NCI-H187 treated with DMSO at 0.1 percent for 48 hours (cell line): ENCODE results near the gene ECD.
"Not testable (repeated sequence)": the region's sequence is repeated elsewhere in the genome, so short reads cannot be mapped to it uniquely, and the experiment has no call there.

Experiments
- DNase-seq: peaks from one replicate; lab custom pipeline; 2025; lab: John Stamatoyannopoulos, UW

Gene ECD

DNA sequence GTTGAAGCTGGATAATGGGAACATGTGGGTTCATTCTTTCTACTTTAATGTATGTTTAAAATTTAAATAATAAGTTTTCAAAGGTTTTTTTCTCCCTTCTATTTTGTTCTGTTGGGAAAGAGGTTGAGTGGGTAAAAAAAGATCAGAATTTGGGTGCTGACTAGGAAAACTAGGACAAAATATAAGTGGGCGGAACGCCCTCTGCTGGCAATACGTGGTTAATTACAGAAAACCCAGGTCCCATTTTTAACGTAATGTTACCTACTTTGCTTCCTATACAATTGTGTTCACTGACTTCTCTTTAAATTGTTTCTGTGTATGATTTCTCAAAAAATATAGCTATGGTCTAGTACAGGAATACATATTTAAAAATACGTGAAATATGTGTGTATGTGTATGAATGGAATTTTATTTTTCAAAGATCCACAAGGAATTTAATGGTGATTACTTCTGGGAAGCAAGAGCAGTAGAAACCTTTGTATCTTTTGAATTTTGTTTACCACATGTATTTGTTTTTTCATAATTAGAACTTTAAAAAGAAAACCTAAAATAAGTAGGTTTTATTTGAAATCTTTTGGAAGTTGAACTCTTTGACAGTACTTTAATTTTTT lies 8.7 kb downstream of the ECD start:
- no peak for DNase-seq

- DNase-seq, result no peak
These were observed 11.8 kb downstream of the ECD start for GRCh38 chr10:73156054-73156453.

- no peak for DNase-seq
These were observed 15.8 kb downstream of the ECD start for GRCh38 chr10:73152009-73152408.

DNA sequence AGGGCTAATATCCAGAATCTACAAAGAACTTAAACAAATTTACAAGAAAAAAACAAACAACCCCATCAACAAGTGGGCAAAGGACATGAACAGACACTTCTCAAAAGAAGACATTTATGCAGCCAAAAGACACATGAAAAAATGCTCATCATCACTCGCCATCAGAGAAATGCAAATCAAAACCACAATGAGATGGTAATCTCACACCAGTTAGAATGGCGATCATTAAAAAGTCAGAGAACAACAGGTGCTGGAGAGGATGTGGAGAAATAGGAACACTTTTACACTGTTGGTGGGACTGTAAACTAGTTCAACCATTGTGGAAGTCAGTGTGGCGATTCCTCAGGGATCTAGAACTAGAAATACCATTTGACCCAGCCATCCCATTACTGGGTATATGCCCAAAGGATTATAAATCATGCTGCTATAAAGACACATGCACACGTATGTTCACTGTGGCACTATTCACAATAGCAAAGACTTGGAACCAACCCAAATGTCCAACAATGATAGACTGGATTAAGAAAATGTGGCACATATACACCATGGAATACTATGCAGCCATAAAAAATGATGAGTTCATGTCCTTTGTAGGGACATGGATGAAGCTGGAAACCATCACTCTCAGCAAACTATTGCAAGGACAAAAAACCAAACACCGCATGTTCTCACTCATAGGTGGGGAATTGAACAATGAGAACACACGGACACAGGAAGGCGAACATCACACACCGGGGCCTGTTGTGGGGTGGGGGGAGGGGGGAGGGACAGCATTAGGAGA lies 17.0 kb downstream of the ECD start:
- not testable (repeated sequence) for DNase-seq

DNA sequence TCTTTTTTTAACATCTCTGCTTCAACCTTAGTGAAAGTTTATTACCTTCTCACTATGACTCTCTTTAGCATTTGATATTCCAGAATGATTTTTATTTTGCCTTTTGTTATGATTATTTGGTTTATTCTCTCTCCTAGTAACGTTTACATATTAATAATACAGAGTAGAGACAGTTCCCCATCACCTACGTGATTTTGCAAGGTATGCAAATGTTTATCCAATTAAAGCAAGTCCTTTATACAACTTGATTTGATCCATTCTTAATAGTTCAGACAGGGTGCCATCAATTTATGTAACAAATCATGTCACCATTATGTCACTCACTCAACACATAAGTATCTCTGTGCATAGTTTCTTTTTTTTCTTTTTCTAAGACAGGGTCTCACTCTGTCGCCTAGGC lies 26.2 kb downstream of the ECD start:
- no peak for DNase-seq

GRCh38 chr10:73139251-73139650 lies 28.6 kb downstream of the ECD start:
- no peak for DNase-seq

DNA sequence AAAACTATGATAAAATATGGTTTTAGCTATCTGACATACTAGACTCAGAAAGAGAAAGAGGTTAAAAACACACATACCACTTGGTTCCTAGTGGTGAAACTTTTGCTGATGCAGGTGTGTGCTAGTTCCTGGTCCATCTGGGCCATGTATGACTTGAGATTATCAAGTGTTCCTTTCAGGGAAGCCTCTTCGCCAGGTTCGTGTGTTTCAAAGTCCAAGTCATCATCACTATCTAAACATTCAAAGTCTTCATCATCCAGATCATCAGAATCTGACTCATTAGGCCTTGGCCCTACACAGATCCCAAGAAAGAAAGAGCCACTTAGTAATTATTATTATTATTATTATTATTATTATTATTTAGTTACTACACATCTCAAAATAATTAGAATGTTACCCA lies 31.2 kb downstream of the ECD start:
- no peak for DNase-seq

DNA sequence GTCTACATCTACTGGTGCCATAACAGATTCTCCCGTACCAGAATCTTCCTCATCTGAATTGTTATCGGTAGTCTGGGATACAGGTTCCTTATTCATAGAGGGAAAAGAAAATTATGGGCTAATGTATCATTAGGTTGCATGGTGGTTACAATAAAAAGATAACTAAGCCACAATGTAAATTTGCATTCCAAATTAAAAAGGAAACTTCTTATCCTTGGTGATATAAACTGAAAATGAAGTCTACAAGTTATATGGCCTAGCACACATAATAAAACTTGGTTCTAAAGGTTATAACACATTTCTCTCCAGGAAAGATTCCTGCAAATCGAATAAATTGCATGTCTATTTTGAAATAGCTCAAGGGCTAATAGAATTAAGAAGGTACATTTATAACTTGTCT lies 33.1 kb downstream of the ECD start:
- no peak for DNase-seq

GRCh38 chr10:73131913-73132686 lies 35.7 kb downstream of the ECD start:
- no peak for DNase-seq

DNA sequence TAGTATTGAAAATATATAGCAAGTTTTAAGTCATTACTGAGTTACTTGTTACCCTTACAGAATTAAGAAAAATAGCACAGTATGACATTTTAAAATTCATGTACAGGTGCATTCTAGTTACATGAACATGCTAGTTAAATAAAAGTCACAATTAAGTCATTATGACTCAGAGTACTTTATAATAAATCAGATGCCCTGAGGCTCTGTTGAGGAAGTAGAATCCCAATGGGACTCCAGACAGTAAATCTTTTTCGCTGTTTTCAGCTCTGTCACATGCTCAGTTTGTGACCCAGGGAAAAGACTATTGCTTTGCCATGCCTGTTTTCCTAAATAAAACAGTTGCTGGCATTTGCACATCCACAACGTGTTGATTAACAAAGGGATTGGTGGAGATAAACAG lies 36.5 kb downstream of the ECD start:
- no peak for DNase-seq

DNA sequence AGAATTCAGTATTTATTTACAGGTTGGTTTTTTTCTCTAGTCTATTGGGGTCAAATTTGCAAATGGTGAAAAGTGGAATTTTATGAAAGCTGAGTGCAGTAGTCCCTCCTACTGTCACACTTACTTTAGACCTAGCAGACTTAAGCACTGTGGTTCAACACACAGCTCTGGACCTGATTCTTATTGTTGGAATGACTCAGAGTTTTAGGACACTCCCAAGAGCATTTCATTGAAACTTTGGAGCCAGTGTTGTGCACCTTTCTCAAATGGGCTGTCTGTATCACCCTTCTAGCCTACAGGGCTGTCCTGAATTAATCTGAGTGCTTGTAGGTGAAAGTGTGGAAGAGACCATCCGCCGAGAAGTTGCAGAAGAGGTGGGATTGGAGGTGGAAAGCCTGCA lies 41.5 kb downstream of the ECD start:
- DNase-seq, result no peak

GRCh38 chr10:73119952-73120351 lies 47.9 kb downstream of the ECD start:
- no peak for DNase-seq

DNA sequence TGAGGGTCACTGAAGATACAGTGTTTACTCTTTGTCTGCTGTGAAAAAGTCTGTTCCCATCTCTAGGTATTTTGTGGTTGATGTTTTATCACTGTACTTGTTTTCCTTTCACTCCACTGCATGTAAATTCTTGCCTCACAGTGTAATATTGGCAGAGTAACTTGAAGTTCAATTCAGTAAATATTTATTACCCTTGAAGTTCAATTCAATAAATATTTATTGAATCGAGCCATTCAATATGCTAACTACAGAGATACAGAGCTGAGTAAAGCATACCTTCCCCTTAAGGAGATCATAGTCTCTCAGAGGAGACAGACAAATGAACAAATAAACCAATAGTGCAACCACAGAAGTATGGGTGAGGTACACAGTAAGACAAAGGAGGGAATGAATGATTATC lies 48.4 kb downstream of the ECD start:
- DNase-seq, result no peak

DNA sequence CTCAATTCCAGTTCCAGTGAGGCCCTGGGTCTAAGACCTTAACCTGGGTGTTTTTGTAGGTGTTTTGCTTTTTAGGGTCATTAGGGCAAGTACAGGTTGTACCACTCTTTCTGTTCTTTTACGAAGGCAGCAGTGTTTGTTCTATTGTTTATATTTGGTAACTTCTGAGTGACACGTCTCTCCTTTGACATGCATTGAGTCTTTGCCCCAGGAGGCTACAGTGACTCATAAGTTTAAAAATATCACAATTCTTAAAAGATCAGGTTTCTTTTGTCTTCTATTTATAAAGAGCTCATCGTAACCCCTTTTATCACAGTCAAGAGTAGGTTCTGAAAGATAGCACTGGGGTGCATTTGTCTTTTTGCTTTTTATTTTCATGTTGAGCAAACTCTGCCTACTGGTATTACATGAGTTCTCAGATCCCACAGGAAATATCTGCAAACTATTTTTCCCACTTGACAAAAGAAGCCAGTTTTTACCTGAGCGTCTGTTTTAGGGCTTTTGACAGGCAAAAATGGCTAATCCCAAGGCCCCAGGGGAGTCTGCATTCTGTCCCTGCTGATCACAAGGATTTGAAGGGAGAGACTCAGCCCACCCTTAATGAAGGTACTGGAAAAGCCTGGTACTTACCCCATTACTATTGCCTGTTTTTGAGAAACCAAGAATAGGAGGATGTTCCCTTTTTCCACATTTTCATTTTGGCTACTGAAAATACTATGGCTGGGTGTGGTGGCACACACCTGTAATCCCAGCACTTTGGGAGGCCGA lies 49.6 kb downstream of the ECD start:
- DNase-seq, result no peak

GRCh38 chr10:73116017-73116416 lies 51.8 kb downstream of the ECD start:
- DNase-seq, result no peak

GRCh38 chr10:73113551-73113950 lies 54.3 kb downstream of the ECD start:
- DNase-seq, result no peak

DNA sequence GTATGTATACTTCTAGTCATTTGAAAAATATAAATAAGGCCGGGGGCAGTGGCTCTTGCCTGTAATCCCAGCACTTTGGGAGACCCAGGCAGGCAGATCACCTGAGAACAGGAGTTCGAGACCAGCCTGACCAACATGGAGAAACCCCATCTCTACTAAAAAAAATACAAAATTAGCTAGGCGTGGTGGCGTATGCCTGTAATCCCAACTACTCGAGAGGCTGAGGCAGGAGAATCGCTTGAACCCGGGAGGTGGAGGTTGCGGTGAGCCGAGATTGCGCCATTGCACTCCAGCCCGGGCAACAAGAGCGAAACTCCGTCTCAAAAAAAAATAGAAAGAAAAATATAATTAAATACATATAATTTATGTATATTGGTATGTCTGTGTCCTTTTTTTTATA lies 55.8 kb downstream of the ECD start:
- not testable (repeated sequence) for DNase-seq

DNA sequence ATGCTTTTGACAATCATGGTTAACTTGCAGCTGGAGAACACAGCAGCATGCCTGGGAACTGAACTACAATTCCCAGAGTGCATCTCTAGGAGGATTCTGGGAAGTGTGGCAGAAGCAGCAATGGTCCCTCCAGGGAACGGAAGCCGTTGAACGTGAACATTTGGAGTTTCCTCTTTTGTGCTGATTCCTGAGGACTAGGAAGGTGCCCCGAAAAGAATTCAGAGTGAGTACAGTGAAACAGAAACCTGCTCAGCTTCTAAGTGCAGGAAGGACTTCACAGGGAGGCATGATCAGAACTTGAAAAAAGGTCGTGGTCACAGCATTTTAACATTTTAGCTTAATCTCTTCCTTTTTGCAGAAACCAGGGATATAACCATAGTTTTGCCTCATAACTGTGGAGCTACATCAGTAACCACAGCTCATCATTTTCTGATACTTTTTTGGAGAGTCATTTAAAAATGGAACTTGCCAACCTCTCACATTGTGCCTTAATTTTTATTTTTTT lies 57.4 kb downstream of the ECD start, which contains the start of gene NUDT13:
NUDT13 (plus strand) TSS at position 111 of the 505 bp plus-strand sequence. CDS start 3,911 bp downstream, outside the sequence.
- DNase-seq, result no peak

GRCh38 chr10:73109248-73109652 lies 58.6 kb downstream of the ECD start:
- not testable (repeated sequence) for DNase-seq

GRCh38 chr10:73106301-73106700 lies 61.5 kb downstream of the ECD start:
- no peak for DNase-seq

- no peak for DNase-seq
These were observed 68.7 kb downstream of the ECD start for GRCh38 chr10:73099141-73099540.

DNA sequence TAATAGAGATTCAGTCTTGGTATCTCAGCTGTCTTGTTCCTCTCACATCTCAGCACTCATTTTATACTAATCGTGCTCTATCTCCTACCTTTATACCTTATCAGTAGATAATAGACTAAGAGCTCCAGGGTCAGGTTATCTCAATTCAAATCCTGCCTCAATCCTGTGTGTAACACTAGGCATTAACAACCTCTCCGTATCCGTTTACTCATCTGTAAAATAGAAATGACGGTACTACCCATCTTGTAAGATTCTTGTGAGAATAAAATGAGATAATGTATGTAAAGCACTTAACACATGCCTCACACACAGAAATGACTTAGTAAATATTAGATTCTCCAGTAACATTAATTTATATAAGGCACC lies 70.5 kb downstream of the ECD start:
- no peak for DNase-seq
